Measurements from ENCODE around the gene ACOT8. TPM values are rescaled to one million over a fixed set of nuclear protein-coding genes. Genes with fewer than 3 reads are reported as not detected.
A peak's percentile ranks its signal among the peaks of the same experiment; 100 is the strongest.

Gene ACOT8
- total and polyA plus RNA-seq, 2 of the 4 experiments (the other 2 are of a cell fraction) = 29.8 to 47.5 TPM

DNA sequence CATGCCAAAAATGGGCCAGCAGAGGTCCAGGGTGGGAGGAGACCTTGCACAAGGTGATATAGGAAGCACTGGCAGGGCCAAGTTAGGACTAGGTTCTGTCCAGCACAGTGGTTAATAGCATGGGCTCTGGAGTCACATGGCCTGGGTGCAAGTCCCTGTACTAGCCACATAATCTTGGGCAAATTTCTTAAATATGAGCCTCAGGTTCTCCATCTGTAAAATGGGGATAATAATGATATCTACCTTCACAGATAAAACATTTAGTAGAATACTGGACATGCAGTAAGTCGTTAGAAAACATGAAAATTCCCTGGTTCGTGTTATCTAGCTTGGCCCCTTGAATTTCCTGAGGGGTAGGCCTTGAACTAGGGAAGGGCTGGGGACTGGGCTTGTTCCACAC lies 40.1 kb upstream of the ACOT8 start:
- no peak overlapping the region for H2BK15ac ChIP-seq (ENCODE audit: low read depth, low read length)
- H3K36me3 ChIP-seq (ENCODE audit: control insufficient read depth, insufficient read depth, low read length) = peaks cover 64% of the 10 kb centered on the region
- no peak overlapping the region for H2BK20ac ChIP-seq (ENCODE audit: low read depth, low read length)
- H3K9me1 ChIP-seq (ENCODE audit: insufficient read depth, low read length) = 0 out of 2 replicates have a peak, but pooled peaks cover 2% of the 10 kb centered on the region
- peaks cover 10 to 26% of the 10 kb centered on the region in 2 experiments for H3K79me1 ChIP-seq (ENCODE audit: low read depth in 1 of 2, low read length in 2 of 2)
- no peak for ATAC-seq (ENCODE audit: low read depth)
- H3K23ac ChIP-seq (ENCODE audit: low read depth, low read length) = no peak overlapping the region
- no peaks in the 10 kb centered on the region for H3K9me3 ChIP-seq (ENCODE audit: control insufficient read depth, insufficient read depth, low read length)
- H3K56ac ChIP-seq (ENCODE audit: extremely low read depth, insufficient read depth, low read length) = no peak overlapping the region
- in situ Hi-C loops (cut with MboI; ENCODE audit: low sequenced_read_pairs) (no loop called here), intact Hi-C loops (cut with micrococcal nuclease) (no loop called here), dilution Hi-C loops (cut with HindIII; ENCODE audit: low sequenced_read_pairs, unreplicated experiment) (no loop called here)
- H4K20me1 ChIP-seq (ENCODE audit: insufficient read depth, low read length) = 0 out of 2 replicates have a peak, but pooled peaks cover 5% of the 10 kb centered on the region
- no peaks in the 10 kb centered on the region for H3K27me3 ChIP-seq (ENCODE audit: control insufficient read depth, insufficient read depth, low read length)
- no peak overlapping the region for H3K4ac ChIP-seq (ENCODE audit: low read depth, low read length)
- BruUV-seq (replicated peaks) = no TSS peak
- POLR2A ChIA-PET (ENCODE audit: unreplicated experiment) = interaction anchor here (1.1 kb wide), 1 partner anchor 8 kb away, joined by 6 read pairs; no protein-coding TSS in a partner anchor
- TF ChIP-seq, protein P1, sequence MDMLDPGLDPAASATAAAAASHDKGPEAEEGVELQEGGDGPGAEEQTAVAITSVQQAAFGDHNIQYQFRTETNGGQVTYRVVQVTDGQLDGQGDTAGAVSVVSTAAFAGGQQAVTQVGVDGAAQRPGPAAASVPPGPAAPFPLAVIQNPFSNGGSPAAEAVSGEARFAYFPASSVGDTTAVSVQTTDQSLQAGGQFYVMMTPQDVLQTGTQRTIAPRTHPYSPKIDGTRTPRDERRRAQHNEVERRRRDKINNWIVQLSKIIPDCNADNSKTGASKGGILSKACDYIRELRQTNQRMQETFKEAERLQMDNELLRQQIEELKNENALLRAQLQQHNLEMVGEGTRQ (IDR thresholded peaks at IDR 0.05; ENCODE audit: low read depth, low read length) = no peak
- no peak overlapping the region for H3K9ac ChIP-seq (ENCODE audit: low read depth, low read length)
- H2AK5ac ChIP-seq (ENCODE audit: low read depth, low read length) = no peak overlapping the region
- no peak overlapping the region for H2BK120ac ChIP-seq (ENCODE audit: low read depth, low read length)
- H3K18ac ChIP-seq (ENCODE audit: low read depth, low read length) = no peak overlapping the region
- no peak overlapping the region for H3K14ac ChIP-seq (replicated peaks; ENCODE audit: low read depth, low read length)
- peak overlapping the region; percentile 24 for H2AK9ac ChIP-seq (replicated peaks; ENCODE audit: low read depth, low read length, poor library complexity)
- DNase-seq = no peak
- no peak overlapping the region for H3K4me2 ChIP-seq (ENCODE audit: low read depth, low read length)
- H3K4me3 ChIP-seq (ENCODE audit: insufficient read depth, low read depth, low read length) = no peak overlapping the region
- no peak overlapping the region for H4K91ac ChIP-seq (ENCODE audit: insufficient read depth, low read depth, low read length)
- no peak overlapping the region for H2AFZ ChIP-seq (replicated peaks; ENCODE audit: low read length, poor library complexity)
- no CpG with 5 or more reads among the region's 2 CpGs for WGBS, 2 experiments (ENCODE audit: extremely low coverage in 2 of 2, insufficient read length in 1 of 2)
- no peak overlapping the region for H4K8ac ChIP-seq (ENCODE audit: low read depth in 2 of 2, low read length in 2 of 2)
- peaks cover 1% of the 10 kb centered on the region; the same call in 1 of the 2 replicates for H3K4me1 ChIP-seq (ENCODE audit: control insufficient read depth, insufficient read depth, low read length)
- no peak overlapping the region for H3K27ac ChIP-seq (ENCODE audit: insufficient read depth, low read length)
- H2BK5ac ChIP-seq (ENCODE audit: low read depth, low read length, poor library complexity, severe bottlenecking) = no peak overlapping the region
- H4K5ac ChIP-seq (ENCODE audit: low read depth, low read length) = no peak overlapping the region
- CTCF ChIA-PET = no interaction called here

Measured in IMR-90 (cell line).